Cortex of kidney (tissue), 1 donor: Measurements from ENCODE around the gene TIMM22.
"Not testable (repeated sequence)": the region's sequence is repeated elsewhere in the genome, so short reads cannot be mapped to it uniquely, and the experiment has no call there.

Experiments
- DNase-seq: peaks from one replicate; lab custom pipeline; 2025; lab: John Stamatoyannopoulos, UW

Gene TIMM22

DNA sequence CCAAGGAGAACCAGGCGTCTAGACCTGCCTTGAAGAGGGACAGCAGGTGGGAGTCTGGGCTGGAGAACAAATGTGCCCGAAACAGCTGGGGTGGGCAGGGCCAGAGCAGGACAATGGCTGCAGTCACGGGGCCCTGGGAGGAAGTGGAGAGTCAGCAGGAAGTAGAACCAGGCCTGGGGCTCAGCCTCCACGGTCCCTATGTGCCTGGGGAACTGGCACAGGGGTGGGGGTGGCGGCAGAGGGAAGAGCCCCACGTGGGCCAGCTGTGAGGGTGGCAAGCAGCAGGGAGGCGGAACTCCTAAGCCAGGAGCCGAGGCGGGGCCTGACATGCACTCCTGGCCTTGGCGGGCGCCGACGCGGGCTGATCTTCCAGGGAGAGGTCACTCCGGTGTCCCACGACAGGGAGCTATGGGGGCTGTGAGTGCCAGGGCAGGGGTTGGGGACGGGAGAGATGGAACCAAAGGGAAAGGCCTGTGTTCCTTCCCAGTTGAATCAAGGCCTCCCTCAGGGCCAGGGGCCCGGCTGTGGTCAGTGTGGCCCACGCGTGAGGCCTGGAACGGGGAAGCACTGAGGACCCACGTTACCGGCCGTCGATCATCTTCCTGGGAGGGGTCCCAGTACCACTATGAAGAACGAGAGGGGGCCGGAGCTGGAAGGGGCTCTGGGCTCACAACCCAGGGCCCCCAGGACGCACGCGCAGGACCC is 42.7 kb downstream of the TIMM22 start:
- no peak for DNase-seq

DNA sequence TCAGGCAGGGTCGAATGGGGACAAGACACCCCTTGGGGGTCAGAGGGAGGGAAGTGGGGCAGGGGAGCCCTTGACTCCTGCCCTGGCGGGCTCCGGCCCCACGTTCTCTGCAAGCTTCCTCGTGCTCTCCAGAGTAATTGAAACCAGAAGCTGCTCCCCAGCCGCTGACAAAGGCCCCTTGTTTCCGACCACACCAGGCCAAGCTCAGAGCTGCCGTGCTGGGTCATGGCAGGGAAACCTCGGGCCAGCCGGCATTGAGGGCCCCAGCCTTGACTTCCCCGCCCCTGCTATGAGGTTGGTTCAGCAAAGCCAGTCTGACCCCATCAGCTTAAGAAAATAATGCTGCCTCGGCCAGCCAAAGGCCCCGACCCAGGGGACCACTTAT is 43.3 kb downstream of the TIMM22 start:
- DNase-seq = no peak

DNA sequence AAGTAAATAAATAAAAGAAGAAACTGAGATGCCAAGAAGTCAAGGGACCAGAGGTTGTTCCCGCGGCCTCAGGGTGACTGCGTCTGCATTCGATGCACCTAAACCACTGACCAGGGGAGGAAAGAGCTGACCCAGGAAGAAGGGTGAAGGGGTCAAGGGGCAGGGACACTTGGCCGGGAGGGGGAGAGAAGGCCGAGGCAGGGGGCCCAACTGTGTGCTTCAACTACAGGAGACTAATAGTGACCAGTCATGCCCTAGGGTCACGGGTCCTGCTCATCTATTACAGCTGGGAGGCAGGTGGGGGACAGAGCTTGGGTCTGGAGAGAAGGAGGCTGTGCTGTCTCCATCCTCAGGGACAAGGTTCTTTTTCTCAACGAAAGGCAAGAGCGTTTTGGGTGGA is 44.8 kb downstream of the TIMM22 start:
- DNase-seq = no peak

DNA sequence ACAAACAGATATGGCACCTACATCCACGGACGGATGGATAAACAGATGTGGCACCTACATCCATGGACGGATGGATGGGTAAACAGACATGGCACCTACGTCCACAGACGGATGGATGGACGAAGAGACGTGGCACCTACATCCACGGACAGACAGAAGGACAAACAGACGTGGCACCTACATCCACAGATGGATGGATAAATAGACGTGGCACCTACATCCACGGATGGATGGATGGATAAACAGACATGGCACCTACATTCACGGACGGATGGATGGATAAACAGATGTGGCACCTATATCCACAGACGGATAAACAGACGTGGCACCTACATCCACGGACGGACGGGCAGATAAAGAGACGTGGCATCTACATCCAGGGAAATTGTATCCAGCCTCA is 45.6 kb downstream of the TIMM22 start:
- DNase-seq = no peak

DNA sequence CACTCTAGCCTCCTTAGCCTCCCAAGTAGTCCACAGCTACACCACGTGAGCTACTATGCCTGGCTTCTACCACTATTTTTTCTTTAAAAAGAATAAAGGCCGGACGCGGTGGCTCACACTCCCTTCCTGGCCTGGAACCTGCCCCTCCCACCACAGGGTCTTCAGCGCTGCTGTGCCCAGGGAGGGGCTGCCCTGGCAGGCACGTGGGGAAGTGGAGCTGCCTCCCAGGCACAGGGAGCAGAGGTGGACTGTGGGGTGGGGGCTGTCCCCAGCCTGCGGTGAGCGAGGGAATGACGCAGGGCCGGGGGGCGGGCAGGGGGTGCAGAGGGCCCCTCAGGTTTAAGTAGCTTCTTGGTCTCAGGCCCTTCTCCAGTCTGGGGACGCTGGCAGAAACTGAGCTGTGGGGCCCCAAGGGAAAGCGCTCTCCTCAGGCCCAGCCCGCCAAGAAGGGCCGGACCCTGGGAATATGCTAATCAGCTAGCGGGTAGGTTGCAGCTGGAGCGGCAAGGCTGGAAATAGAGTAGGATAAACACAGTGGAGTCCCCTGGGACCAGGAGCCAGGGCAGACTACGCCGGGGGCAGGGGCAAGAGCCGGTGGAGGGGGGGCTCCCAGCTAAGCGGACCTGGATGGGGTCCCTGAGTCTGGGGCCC is 46.8 kb downstream of the TIMM22 start:
- DNase-seq = no peak

DNA sequence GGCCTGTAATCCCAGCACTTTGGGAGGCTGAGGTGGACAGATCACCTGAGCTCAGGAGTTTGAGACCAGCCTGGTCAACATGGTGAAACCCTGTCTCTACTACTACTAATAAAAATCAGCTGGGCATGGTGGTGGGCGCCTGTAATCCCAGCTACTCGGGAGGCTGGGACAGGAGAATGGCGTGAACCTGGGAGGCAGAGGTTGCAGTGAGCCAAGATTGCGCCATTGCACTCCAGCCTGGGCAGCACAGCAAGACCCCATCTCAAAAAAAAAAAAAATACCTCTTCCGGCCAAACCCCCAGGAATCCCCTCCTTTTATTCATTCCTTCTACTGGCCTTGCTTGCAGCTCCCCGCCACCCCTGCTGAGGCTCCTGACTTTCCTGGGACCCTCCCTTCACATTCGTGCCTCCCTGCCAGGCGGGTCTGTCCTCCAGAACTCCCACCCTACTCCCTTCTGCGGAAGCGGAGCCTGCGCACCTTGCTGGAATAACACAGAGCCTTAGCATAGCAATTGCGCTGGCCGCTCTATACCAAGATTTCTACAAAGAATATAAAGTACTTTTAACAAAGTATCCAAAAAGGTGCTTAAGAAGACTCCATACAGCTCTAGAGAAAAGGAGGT is 47.6 kb downstream of the TIMM22 start:
- DNase-seq = not testable (repeated sequence)

DNA sequence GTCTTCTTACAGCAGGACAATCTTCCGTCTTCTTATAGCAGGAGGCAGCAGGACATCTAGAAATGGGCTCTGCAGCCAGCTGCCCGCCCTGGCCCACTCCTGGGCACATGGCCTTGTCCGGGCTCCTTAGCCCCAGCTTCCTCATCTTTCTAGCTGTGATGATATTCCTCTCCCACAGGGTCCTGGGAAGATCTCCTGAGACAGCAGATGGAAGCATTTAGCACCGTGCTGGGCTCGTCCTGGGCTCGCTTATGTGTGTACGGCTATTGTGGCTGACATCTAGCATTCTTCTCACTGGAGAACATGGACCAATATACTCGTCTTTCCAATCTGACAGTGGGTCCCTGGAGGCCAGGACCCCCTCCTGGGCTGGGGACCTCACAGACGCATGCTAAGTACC is 48.5 kb downstream of the TIMM22 start:
- no peak for DNase-seq

DNA sequence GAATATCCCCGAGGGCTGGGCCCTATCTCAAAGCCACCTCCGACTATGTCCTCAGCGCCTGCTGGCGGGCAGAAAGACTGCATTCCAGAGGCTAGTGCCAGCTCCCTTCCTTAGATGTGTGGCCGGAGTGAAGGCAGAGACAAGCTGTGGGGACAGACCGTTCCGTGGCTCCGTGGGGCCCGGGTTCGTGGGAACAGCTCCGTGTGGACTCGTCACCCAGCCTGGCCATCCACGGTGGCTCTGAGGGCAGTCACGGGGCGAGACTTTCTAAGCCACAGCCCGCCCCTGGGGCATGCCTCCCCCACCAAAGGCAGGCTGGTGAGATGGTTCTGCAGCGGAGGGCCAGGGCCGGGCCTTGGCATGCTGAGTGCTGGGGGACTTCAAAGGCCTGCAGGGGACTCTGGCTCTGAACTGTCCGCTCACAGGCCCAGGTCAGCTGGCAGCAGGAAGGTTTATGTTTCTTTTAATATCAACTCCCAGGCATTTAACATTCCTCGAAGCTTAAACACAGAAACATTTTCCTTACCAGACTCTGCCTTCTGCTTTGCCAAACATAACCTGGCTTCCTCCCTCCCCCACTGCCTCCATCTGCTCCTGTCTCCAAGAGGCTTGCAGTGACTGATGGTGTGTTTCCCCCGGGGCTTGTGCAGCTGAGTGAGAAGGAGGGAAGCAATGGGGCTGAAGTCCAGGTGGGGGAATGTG is 50.4 kb downstream of the TIMM22 start:
- DNase-seq = no peak

DNA sequence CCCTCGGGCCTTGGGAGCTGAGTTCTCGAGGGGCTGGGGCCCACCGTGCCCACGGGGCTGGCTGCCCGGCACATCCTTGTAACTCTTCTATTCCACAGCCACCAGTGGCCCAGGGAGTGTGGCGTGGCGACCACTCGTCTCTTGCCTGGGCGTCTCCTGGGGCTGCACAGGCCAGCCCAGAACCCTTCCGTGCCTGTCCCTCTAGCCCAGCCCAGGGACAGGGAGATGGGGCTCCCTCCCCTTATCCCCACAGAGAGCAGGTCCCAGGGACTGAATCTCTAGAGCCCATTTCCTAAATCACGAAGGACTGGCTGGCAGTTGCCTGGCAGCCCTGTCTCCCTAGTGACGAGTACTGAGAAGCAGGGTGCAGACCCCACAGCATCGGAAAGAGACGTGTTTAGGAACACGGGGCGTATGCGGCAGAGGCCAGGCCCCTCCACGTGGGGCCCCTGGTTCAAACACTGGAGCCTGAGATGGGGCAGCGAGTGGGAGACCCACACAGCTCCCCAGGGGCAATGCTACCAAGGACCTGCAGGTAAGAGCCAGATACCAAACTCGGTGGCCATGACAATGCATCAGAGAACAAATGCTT is 51.0 kb downstream of the TIMM22 start:
- no peak for DNase-seq

DNA sequence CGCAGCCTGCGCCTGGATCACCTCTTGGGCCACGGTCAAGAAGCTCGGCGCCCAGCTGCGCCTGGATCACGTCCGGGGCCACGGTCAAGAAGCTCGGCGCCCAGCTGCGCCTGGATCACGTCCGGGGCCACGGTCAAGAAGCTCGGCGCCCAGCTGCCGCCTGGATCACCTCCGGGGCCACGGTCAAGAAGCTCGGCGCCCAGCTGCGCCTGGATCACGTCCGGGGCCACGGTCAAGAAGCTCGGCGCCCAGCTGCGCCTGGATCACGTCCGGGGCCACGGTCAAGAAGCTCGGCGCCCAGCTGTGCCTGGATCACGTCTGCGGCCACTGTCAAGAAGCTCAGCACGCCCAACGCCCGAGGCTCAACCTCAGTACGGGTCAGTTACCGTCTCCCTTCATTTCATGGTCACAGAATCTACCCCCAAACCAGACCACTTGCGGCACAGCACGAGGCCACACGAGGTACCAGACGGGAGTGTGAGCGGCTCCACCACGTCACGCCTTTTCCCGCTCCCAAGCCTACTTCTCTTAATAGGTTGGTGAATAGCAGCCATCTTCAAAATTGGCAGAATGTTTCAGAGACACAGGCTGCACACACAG is 51.7 kb downstream of the TIMM22 start:
- not testable (repeated sequence) for DNase-seq

DNA sequence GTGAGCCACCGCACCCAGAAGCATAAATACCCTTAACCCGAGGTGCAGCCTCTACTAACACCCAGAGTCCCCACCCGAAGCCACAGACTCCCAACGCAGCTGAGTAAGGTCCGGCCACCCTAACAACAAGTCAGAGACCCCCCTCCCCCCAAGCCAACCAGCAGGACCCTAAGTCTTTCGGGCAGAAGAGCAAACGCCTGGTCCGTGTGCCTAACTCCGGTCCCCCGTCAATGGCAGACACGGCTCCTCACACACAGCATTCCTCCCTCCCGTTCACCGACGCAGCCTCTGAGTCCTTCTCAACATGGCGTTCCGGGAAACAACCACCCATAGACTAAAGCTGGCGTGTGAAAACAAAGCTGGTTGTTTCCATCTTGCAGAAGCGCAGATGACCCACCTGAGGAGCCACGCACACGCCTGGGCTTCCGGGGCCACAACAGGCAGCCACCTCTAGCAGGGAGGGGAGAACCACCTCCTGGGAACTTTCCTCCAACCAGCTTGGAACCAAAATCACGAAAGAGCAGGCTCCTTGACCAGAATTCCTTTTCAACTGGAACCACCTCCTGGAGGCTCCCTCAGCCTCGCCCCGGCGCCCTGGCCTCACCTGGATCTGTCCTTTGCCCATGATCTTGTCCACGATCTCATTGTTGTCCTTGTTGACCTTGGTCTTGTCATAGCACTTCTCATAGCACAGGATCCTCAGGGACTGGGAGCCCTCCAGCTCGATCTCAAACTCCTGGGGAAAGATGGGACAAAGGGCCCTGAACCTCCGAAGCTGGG is 52.7 kb downstream of the TIMM22 start:
- no peak for DNase-seq

DNA sequence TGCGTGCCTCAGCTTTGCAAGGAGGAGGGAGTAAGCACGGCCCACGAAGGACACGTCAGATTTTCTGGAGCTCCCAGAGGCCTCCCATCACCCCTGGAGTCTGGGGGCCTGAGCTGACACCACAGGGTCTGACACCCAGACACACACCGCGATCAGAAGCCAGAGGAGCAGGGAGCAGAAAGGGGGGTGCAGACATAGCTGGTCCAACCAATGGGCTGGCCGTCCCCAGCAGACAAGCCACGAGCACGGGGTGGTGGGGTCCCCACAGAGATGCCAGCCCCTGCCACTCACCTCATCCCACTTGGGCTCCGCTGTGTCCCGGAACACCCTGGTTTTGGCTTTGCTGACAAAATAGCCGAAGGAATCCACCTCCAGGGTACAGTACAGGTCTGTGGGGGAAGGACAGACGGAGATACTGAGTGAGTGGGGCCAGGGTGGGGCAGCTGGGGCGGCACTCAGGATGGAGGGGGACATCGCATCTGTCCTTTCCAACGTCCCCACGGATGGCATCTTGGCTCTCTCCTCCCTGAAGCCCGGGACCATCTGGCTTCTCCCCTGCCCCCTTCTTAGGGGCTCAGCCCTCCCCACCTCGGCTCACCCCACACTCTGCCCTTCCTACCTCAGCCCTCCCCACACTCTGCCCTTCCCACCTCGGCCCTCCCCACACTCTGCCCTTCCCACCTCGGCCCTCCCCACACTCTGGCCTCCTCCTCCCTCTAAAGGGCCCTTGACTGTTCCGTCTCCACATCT is 53.5 kb downstream of the TIMM22 start:
- no peak for DNase-seq

DNA sequence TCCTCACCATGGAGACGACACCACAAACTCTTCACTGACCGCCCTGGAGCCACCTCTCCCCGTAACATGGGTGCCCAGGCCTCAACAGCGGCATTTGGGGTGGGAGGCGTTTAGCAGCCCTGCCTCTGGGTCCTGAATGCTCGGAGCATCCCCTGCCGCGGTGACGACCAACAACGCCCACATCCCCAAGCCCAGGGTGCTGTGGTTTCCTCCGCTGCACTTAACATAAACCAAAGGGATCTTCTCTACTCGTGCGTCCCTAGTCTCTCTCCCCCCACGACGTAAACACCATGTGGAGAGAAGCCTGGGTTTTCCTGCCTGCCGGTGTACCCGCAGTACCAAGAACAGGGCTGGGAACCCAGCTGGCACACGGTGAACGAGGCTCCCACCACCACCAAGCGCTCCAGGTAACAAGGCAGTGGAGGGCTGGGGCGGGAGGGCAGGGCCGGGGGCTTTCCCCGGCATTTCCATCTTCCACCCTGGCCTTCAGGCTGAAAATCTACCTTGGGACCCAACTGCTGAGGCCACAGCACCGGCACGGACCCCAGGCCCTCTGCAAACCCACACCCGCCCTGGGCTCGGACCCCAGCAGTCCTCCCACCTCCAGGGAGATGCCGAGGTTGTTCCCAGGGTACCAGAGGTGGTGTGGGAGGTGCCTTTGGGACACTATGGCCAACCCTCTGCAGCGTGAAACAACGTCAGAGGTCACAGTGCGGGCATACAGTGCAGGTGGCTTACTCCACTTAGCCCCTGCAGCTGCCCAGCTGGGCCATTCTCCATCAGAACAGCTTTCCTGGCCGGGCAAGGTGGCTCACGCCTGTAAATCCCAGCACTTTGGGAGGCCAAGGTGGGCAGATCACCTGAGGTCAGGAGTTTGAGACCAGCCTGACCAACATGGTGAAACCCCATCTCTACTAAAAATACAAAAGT is 54.3 kb downstream of the TIMM22 start:
- no peak for DNase-seq
